ENCODE measurements around the gene RASL11A. TPM values are rescaled to one million over a fixed set of nuclear protein-coding genes. Genes with fewer than 3 reads are reported as not detected.
A peak's percentile ranks its signal among the peaks of the same experiment; 100 is the strongest.

The RASL11A gene
- total and polyA plus RNA-seq, 2 of the 13 experiments (the other 11 are each of a cell fraction or from before 2014, with no cell fraction given), result 3.0 to 4.1 TPM

GRCh38 chr13:27251166-27252091 lies 19.2 kb upstream of the RASL11A start, which contains the start of gene RPL21 (continued):
- peak; percentile 97 for TF ChIP-seq ZHX1 (CRISPR knock-in tag; IDR thresholded peaks at IDR 0.05; ENCODE audit: low read depth)
- no peak for TF ChIP-seq SSRP1 (CRISPR knock-in tag; IDR thresholded peaks at IDR 0.05)
- peak; percentile 69; the same call in 1 of the 2 replicates for TF ChIP-seq ZNF329 (CRISPR knock-in tag; IDR thresholded peaks at IDR 0.05; ENCODE audit: low read depth)
- no peak for TF ChIP-seq SOX13 (IDR thresholded peaks at IDR 0.05)
- TF ChIP-seq SOX13 (CRISPR knock-in tag; conservative IDR thresholded peaks at IDR 0.05 in 1 of 2, IDR thresholded peaks at IDR 0.05 in 1 of 2), result no peak
- TF ChIP-seq SALL2 (CRISPR knock-in tag; IDR thresholded peaks at IDR 0.05), result peak; percentile 49; the same call in 1 of the 2 replicates
- no peak for TF ChIP-seq SP2 (CRISPR knock-in tag; IDR thresholded peaks at IDR 0.05)
- TF ChIP-seq REL (CRISPR knock-in tag; conservative IDR thresholded peaks at IDR 0.05), result peak; percentile 82; the same call in 1 of the 2 replicates
- TF ChIP-seq MYNN (CRISPR knock-in tag; IDR thresholded peaks at IDR 0.05; ENCODE audit: low read depth), result 0 out of 2 replicates have a peak, but pooled peaks have one; percentile 69
- TF ChIP-seq NFYC (CRISPR knock-in tag; IDR thresholded peaks at IDR 0.05), result 0 out of 2 replicates have a peak, but pooled peaks have one; percentile 15
- TF ChIP-seq SMC3 (IDR thresholded peaks at IDR 0.05; ENCODE audit: low read length), result no peak
- peak; percentile 84 for TF ChIP-seq POLR2AphosphoS5 (IDR thresholded peaks at IDR 0.05; ENCODE audit: low read depth, low read length)
- no peak for TF ChIP-seq U2AF2 (IDR thresholded peaks at IDR 0.05; ENCODE audit: low read depth, low read length)
- TF ChIP-seq ZNF350 (CRISPR knock-in tag; IDR thresholded peaks at IDR 0.05; ENCODE audit: borderline replicate concordance, low read depth), result peak; percentile 84; the same call in 1 of the 2 replicates
- no peak; the same call in 1 of the 2 replicates for TF ChIP-seq ZNF556 (CRISPR knock-in tag; IDR thresholded peaks at IDR 0.05; ENCODE audit: borderline replicate concordance)
- TF ChIP-seq HIVEP1 (CRISPR knock-in tag; IDR thresholded peaks at IDR 0.05), result peak; percentile 61; the same call in 1 of the 2 replicates
- peak; percentile 64; the same call in 1 of the 2 replicates for TF ChIP-seq SNAI1 (CRISPR knock-in tag; IDR thresholded peaks at IDR 0.05; ENCODE audit: borderline replicate concordance)
- no peak for TF ChIP-seq ZNF740 (CRISPR knock-in tag; IDR thresholded peaks at IDR 0.05)
- no peak for TF ChIP-seq MLXIP (CRISPR knock-in tag; IDR thresholded peaks at IDR 0.05; ENCODE audit: borderline replicate concordance)
- TF ChIP-seq KDM5A (IDR thresholded peaks at IDR 0.05; ENCODE audit: borderline replicate concordance, low read length), result peak; percentile 86; the same call in 1 of the 2 replicates
- TF ChIP-seq SETDB1 (CRISPR knock-in tag; IDR thresholded peaks at IDR 0.05; ENCODE audit: borderline replicate concordance), result no peak
- no peak for TF ChIP-seq MBD4 (IDR thresholded peaks at IDR 0.05; ENCODE audit: borderline replicate concordance, low read length)
- TF ChIP-seq ZNF441 (CRISPR knock-in tag; IDR thresholded peaks at IDR 0.05; ENCODE audit: borderline replicate concordance), result peak; percentile 33; the same call in 1 of the 2 replicates
